HEK293T (cell line): ENCODE measurements around the gene LTBP4.

Source experiments
- ARNT ChIP-seq: fragments of 450-650 bp; IDR thresholded peaks from 2 replicates; pipeline ENCODE4 v1.6.1; 2017; ENCODE audit warnings: mild to moderate bottlenecking
- L3MBTL2 ChIP-seq: fragments of 450-650 bp; conservative IDR thresholded peaks from 2 replicates; pipeline ENCODE4 v1.6.1; 2016; ENCODE audit warnings: mild to moderate bottlenecking

DNA sequence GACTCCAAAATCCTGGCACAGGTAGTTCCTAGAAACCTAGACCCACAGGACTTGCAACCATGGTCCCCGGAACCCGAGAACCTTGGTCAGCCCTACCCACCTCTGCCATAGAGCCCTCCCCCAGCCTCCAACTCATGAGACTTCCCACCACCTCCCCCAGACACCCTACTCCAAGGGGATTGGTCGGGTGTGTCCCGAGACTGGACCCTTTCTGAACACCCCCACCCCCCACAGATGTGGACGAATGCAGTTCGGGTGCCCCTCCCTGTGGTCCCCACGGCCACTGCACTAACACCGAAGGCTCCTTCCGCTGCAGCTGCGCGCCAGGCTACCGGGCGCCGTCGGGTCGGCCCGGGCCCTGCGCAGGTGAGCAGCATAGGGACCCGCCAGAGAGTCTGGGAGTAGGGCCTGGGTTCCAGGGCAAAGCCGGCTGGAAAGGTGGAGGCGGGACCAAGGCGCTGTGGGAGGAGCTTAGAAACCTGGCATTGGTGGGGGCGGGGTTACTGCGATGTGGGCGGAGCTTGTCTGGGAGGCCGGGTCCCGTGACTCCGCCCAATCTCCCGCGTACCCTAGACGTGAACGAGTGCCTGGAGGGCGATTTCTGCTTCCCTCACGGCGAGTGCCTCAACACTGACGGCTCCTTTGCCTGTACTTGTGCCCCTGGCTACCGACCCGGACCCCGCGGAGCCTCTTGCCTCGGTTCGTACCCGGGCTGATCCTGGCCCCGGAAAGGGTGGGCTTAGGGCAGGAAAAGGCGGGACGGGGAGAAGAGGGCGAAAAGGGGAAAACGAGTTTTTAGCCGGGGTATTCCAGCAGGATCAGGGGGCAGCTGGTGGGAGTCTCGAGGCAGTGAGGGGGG lies 11.9 kb downstream of the LTBP4 start:
- no peak for TF ChIP-seq ARNT
- TF ChIP-seq L3MBTL2, result no peak; the same call in 1 of the 2 replicates
